SK-N-SH (cell line): ENCODE results near the gene AHCYL2.

Experiments used
- EP300 ChIP-seq, 2 experiments: IDR thresholded peaks; 2 replicates each; pipeline versions ENCODE4 v1.4.0 to v1.6.1; 2012; ENCODE audit warnings: borderline replicate concordance in 1 of 2, low read depth in 1 of 2, low read length in 1 of 2
- EZH2phosphoT487 ChIP-seq: fragments of 200-600 bp; sonication (generic); IDR thresholded peaks from 2 replicates; pipeline ENCODE4 v1.6.1; 2017; ENCODE audit warnings: low read depth, mixed run types, mild to moderate bottlenecking, antibody characterized with exemption, moderate library complexity, borderline replicate concordance
- FOSL2 ChIP-seq: IDR thresholded peaks from 2 replicates; pipeline ENCODE4 v1.4.0; 2012; ENCODE audit warnings: low read depth, mild to moderate bottlenecking, moderate library complexity, borderline replicate concordance
- FOXM1 ChIP-seq: IDR thresholded peaks from 2 replicates; pipeline ENCODE4 v1.4.0; 2012; ENCODE audit warnings: low read depth, mild to moderate bottlenecking
- JUND ChIP-seq: IDR thresholded peaks from 2 replicates; pipeline ENCODE4 v1.4.0; 2012
- MXI1 ChIP-seq: IDR thresholded peaks from 2 replicates; pipeline ENCODE4 v1.6.1; 2012; ENCODE audit warnings: mild to moderate bottlenecking, low read depth, low read length, improper control_type of control experiment
- POLR2AphosphoS5 ChIP-seq: IDR thresholded peaks from 2 replicates; pipeline ENCODE4 v1.6.1; 2012; ENCODE audit warnings: low read depth, low read length
- SIN3A ChIP-seq: IDR thresholded peaks from 2 replicates; pipeline ENCODE4 v1.6.1; 2012; ENCODE audit warnings: low read depth, mild to moderate bottlenecking, low read length, moderate library complexity, borderline replicate concordance
- TAF1 ChIP-seq: IDR thresholded peaks from 2 replicates; pipeline ENCODE4 v1.6.1; 2012; ENCODE audit warnings: low read depth, mild to moderate bottlenecking, low read length, moderate library complexity, borderline replicate concordance
- TF ChIP-seq, protein P1 (sequence below): fragments of 200-600 bp; sonication (generic); IDR thresholded peaks from 2 replicates; pipeline ENCODE4 v1.6.1; 2017; ENCODE audit warnings: antibody characterized with exemption, mild to moderate bottlenecking, moderate library complexity
- TF ChIP-seq, protein P2 (sequence below): IDR thresholded peaks from 2 replicates; pipeline ENCODE4 v1.6.1; 2012; ENCODE audit warnings: mild to moderate bottlenecking, low read depth, low read length, moderate library complexity
- TF ChIP-seq, protein P3 (sequence below): IDR thresholded peaks from 2 replicates; pipeline ENCODE4 v1.4.0; 2012; ENCODE audit warnings: low read depth, borderline replicate concordance

DNA sequence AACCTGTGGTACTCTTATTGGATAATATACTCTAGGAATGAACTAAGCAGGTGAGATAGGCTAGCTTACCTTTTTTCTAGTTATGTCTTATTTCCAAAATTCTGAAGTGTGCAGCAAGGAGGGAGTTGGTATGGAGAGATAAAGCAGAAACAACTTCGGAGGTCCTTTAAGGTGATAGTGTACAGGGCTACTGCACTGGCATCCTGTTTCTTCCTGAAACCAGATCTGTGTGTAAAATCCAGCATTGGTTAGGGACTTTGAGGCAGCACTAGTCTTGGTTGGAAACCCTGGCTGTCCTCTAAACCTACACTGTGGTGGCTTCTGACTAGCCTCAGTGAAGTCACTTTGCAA lies 142.5 kb downstream of the AHCYL2 start:
- TF ChIP-seq SIN3A (no peak), TAF1 (no peak), EP300 (IDR thresholded peaks at IDR 0.05; ENCODE audit: borderline replicate concordance in 1 of 2, low read depth in 1 of 2, low read length in 1 of 2) (no peak), POLR2AphosphoS5 (no peak), MXI1 (no peak), FOSL2 (no peak), EZH2phosphoT487 (no peak), FOXM1 (no peak), JUND (no peak)
- TF ChIP-seq, protein P1, sequence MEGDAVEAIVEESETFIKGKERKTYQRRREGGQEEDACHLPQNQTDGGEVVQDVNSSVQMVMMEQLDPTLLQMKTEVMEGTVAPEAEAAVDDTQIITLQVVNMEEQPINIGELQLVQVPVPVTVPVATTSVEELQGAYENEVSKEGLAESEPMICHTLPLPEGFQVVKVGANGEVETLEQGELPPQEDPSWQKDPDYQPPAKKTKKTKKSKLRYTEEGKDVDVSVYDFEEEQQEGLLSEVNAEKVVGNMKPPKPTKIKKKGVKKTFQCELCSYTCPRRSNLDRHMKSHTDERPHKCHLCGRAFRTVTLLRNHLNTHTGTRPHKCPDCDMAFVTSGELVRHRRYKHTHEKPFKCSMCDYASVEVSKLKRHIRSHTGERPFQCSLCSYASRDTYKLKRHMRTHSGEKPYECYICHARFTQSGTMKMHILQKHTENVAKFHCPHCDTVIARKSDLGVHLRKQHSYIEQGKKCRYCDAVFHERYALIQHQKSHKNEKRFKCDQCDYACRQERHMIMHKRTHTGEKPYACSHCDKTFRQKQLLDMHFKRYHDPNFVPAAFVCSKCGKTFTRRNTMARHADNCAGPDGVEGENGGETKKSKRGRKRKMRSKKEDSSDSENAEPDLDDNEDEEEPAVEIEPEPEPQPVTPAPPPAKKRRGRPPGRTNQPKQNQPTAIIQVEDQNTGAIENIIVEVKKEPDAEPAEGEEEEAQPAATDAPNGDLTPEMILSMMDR: no peak
- TF ChIP-seq, protein P2, sequence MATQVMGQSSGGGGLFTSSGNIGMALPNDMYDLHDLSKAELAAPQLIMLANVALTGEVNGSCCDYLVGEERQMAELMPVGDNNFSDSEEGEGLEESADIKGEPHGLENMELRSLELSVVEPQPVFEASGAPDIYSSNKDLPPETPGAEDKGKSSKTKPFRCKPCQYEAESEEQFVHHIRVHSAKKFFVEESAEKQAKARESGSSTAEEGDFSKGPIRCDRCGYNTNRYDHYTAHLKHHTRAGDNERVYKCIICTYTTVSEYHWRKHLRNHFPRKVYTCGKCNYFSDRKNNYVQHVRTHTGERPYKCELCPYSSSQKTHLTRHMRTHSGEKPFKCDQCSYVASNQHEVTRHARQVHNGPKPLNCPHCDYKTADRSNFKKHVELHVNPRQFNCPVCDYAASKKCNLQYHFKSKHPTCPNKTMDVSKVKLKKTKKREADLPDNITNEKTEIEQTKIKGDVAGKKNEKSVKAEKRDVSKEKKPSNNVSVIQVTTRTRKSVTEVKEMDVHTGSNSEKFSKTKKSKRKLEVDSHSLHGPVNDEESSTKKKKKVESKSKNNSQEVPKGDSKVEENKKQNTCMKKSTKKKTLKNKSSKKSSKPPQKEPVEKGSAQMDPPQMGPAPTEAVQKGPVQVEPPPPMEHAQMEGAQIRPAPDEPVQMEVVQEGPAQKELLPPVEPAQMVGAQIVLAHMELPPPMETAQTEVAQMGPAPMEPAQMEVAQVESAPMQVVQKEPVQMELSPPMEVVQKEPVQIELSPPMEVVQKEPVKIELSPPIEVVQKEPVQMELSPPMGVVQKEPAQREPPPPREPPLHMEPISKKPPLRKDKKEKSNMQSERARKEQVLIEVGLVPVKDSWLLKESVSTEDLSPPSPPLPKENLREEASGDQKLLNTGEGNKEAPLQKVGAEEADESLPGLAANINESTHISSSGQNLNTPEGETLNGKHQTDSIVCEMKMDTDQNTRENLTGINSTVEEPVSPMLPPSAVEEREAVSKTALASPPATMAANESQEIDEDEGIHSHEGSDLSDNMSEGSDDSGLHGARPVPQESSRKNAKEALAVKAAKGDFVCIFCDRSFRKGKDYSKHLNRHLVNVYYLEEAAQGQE: no peak
- TF ChIP-seq, protein P3, sequence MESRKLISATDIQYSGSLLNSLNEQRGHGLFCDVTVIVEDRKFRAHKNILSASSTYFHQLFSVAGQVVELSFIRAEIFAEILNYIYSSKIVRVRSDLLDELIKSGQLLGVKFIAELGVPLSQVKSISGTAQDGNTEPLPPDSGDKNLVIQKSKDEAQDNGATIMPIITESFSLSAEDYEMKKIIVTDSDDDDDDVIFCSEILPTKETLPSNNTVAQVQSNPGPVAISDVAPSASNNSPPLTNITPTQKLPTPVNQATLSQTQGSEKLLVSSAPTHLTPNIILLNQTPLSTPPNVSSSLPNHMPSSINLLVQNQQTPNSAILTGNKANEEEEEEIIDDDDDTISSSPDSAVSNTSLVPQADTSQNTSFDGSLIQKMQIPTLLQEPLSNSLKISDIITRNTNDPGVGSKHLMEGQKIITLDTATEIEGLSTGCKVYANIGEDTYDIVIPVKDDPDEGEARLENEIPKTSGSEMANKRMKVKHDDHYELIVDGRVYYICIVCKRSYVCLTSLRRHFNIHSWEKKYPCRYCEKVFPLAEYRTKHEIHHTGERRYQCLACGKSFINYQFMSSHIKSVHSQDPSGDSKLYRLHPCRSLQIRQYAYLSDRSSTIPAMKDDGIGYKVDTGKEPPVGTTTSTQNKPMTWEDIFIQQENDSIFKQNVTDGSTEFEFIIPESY: no peak
